Stimulated activated CD4-positive, alpha-beta T cell treated with anti-CD3 and anti-CD28 coated beads, Interleukin-2, amount 100 ng/mL, for 48 hours (primary cell): ENCODE data around the gene KCNQ2.

Experiments
- DNase-seq, 2 donors: peaks; one replicate each; pipeline ENCODE4 v3.0.0-alpha.2; 2020

KCNQ2 gene

GRCh38 chr20:63379296-63379695, 93.2 kb downstream of the KCNQ2 start:
- no peak for DNase-seq

GRCh38 chr20:63378626-63379025, 93.8 kb downstream of the KCNQ2 start:
- DNase-seq, result no peak

- no peak for DNase-seq
Observed at GRCh38 chr20:63377951-63378381, 94.5 kb downstream of the KCNQ2 start.

GRCh38 chr20:63377256-63377941, 95.1 kb downstream of the KCNQ2 start:
- DNase-seq, result no peak

GRCh38 chr20:63376283-63377250, 95.9 kb downstream of the KCNQ2 start:
- no peak for DNase-seq

- no peak for DNase-seq
Observed at GRCh38 chr20:63375438-63375837, 97.0 kb downstream of the KCNQ2 start.

GRCh38 chr20:63374504-63374903, 98.0 kb downstream of the KCNQ2 start:
- DNase-seq, result no peak

- no peak for DNase-seq
Observed at GRCh38 chr20:63373996-63374395, 98.5 kb downstream of the KCNQ2 start.

- DNase-seq, result no peak
Observed at GRCh38 chr20:63372971-63373885, 99.2 kb downstream of the KCNQ2 start.

- DNase-seq, result no peak
Observed at GRCh38 chr20:63371291-63371865, 101.1 kb downstream of the KCNQ2 start.

- no peak for DNase-seq
Observed at GRCh38 chr20:63370618-63371187, 101.8 kb downstream of the KCNQ2 start.

- DNase-seq, result no peak
Observed at GRCh38 chr20:63369724-63370617, 102.5 kb downstream of the KCNQ2 start.

GRCh38 chr20:63369024-63369530, 103.4 kb downstream of the KCNQ2 start:
- no peak for DNase-seq

- no peak for DNase-seq
Observed at GRCh38 chr20:63368151-63368550, 104.3 kb downstream of the KCNQ2 start.

- DNase-seq, result no peak
Observed at GRCh38 chr20:63367446-63368055, 104.9 kb downstream of the KCNQ2 start.

GRCh38 chr20:63366390-63367365, 105.8 kb downstream of the KCNQ2 start:
- DNase-seq, result no peak

- DNase-seq, result no peak
Observed at GRCh38 chr20:63365601-63366389, 106.7 kb downstream of the KCNQ2 start.
